Esophagus muscularis mucosa (tissue), 4 donors: Measurements from ENCODE around the gene PRKCE. TPM values are rescaled to one million over a fixed set of nuclear protein-coding genes. Genes with fewer than 3 reads are reported as not detected.

Experiments
- DNase-seq: peaks from one replicate; pipeline ENCODE4 v3.0.0-alpha.2; 2017; ENCODE audit errors: extremely low spot score
- H3K27ac ChIP-seq, 4 donors: fragments of 200-600 bp; sonication (generic); replicated peaks in 1 of 4; 1 replicate in 3 of 4; 2 replicates in 1 of 4; pipeline ENCODE4 v1.5.1; 2016 to 2019; ENCODE audit warnings: mild to moderate bottlenecking in 1 of 4
- H3K27me3 ChIP-seq, 4 donors: fragments of 200-600 bp; sonication (generic); one replicate each; pipeline versions ENCODE4 v1.5.1 to v1.6.0; 2016 to 2019
- H3K36me3 ChIP-seq, 4 donors: fragments of 200-600 bp; sonication (generic); one replicate each; pipeline ENCODE4 v1.5.1; 2016 to 2019
- H3K4me1 ChIP-seq, 4 donors: fragments of 200-600 bp; sonication (generic); one replicate each; pipeline ENCODE4 v1.5.1; 2016 to 2019
- H3K4me3 ChIP-seq, 4 donors: fragments of 200-600 bp; sonication (generic); 1 replicate in 2 of 4; 2 replicates in 2 of 4; pipeline ENCODE4 v1.5.1; 2016 to 2019; ENCODE audit warnings: mild to moderate bottlenecking in 4 of 4, moderate library complexity in 1 of 4
- H3K9me3 ChIP-seq, 4 donors: fragments of 200-600 bp; sonication (generic); 1 replicate in 3 of 4; 2 replicates in 1 of 4; pipeline ENCODE4 v1.5.1; 2016 to 2019
- CTCF ChIP-seq, 3 experiments: fragments of 200-600 bp in 2 of 3; fragments of 450-650 bp in 1 of 3; sonication (generic) in 2 of 3; IDR thresholded peaks; one replicate each; pipeline ENCODE4 v1.5.1; 2017 to 2019; ENCODE audit warnings: antibody characterized with exemption in 3 of 3, mild to moderate bottlenecking in 2 of 3, moderate library complexity in 1 of 3
- EP300 ChIP-seq: sonication (generic); formaldehyde crosslinking; IDR thresholded peaks from one replicate; pipeline ENCODE4 v1.6.1; 2017; ENCODE audit warnings: antibody characterized with exemption
- POLR2A ChIP-seq: fragments of 450-650 bp; IDR thresholded peaks from one replicate; pipeline ENCODE4 v1.6.1; 2017; ENCODE audit warnings: antibody characterized with exemption, moderate library complexity, mild to moderate bottlenecking, low read depth
- POLR2AphosphoS5 ChIP-seq, 2 donors: sonication (generic); formaldehyde crosslinking; IDR thresholded peaks; one replicate each; pipeline ENCODE4 v1.6.1; 2017; ENCODE audit warnings: antibody characterized with exemption in 2 of 2
- WGBS: methylation state at CpG from one replicate; pipeline ENCODE4 v1.1.5; 2018; 5-methylcytosine and 5-hydroxymethylcytosine counted together
- intact Hi-C: fragments of 100-400 bp; cut with DNase I; formaldehyde crosslinking; loops from one replicate; pipeline ENCODE4 v1.15.1; 2023
- total RNA-seq, 4 donors: library from RNA; depleted of rRNA; stranded (reverse); fragments of >200 nt; gene quantifications; one replicate each; pipeline versions ENCODE4 v1.1.0 to v1.2.1, GENCODE V29; 2016

The PRKCE gene
- total RNA-seq, 4 donors from 2014 or later = 11.6 to 21.1 (median 13.0) TPM

GRCh38 chr2:45675263-45675812 lies 23.9 kb downstream of the PRKCE start:
- WGBS = 49% methylated on average over 4 of the region's 5 CpGs
- H3K9me3 ChIP-seq = no peaks in the 10 kb centered on the region
- TF ChIP-seq EP300 (no peak), POLR2AphosphoS5 (IDR thresholded peaks at IDR 0.05) (no peak), POLR2A (no peak), CTCF (IDR thresholded peaks at IDR 0.05) (no peak)
- no peaks in the 10 kb centered on the region for H3K27me3 ChIP-seq
- H3K36me3 ChIP-seq = no peaks in the 10 kb centered on the region
- H3K27ac ChIP-seq = peak overlapping the region in 2 of 4 donors; percentile 35 to 43
- intact Hi-C loops = no loop called here
- H3K4me3 ChIP-seq = no peak overlapping the region
- no peak for DNase-seq
- peaks cover 21 to 38% (median 31%) of the 10 kb centered on the region in 4 donors for H3K4me1 ChIP-seq

GRCh38 chr2:45676088-45676487 lies 24.6 kb downstream of the PRKCE start:
- peak overlapping the region in 2 of 4 donors; percentile 35 to 43 for H3K27ac ChIP-seq
- DNase-seq = no peak
- 94% methylated on average over 5 of the region's 5 CpGs for whole genome bisulfite sequencing
- H3K27me3 ChIP-seq = no peaks in the 10 kb centered on the region
- no peaks in the 10 kb centered on the region for H3K9me3 ChIP-seq
- intact Hi-C loops = no loop called here
- H3K36me3 ChIP-seq = no peaks in the 10 kb centered on the region
- peaks cover 21 to 34% (median 29%) of the 10 kb centered on the region in 4 donors for H3K4me1 ChIP-seq
- TF ChIP-seq EP300 (no peak), CTCF (IDR thresholded peaks at IDR 0.05) (no peak), POLR2AphosphoS5 (IDR thresholded peaks at IDR 0.05) (no peak), POLR2A (no peak)
- H3K4me3 ChIP-seq = no peak overlapping the region

- WGBS = 84% methylated on average over 4 of the region's 4 CpGs
- TF ChIP-seq POLR2AphosphoS5 (IDR thresholded peaks at IDR 0.05) (no peak), EP300 (no peak), POLR2A (no peak)
- H3K9me3 ChIP-seq = no peaks in the 10 kb centered on the region
- no peak overlapping the region for H3K4me3 ChIP-seq
- peaks cover 31 to 48% (median 43%) of the 10 kb centered on the region in 4 donors for H3K4me1 ChIP-seq
- no peak for DNase-seq
- intact Hi-C loops = no loop called here
- H3K36me3 ChIP-seq = no peaks in the 10 kb centered on the region
- no peaks in the 10 kb centered on the region for H3K27me3 ChIP-seq
- H3K27ac ChIP-seq = no peak overlapping the region
Measured at GRCh38 chr2:45678791-45679348, 27.4 kb downstream of the PRKCE start.

GRCh38 chr2:45680351-45680967 lies 29.0 kb downstream of the PRKCE start:
- Histone ChIP-seq H3K36me3 (no peaks in the 10 kb centered on the region), H3K4me3 (no peak overlapping the region), H3K9me3 (no peaks in the 10 kb centered on the region), H3K27ac (no peak overlapping the region), H3K27me3 (no peaks in the 10 kb centered on the region), H3K4me1 (peaks cover 16 to 44% (median 33%) of the 10 kb centered on the region in 4 donors)
- 76% methylated on average over 6 of the region's 6 CpGs for whole genome bisulfite sequencing
- intact Hi-C loops = no loop called here
- TF ChIP-seq POLR2A (no peak), CTCF (IDR thresholded peaks at IDR 0.05) (no peak), POLR2AphosphoS5 (IDR thresholded peaks at IDR 0.05) (no peak)
- DNase-seq = no peak

- Histone ChIP-seq H3K27me3 (no peaks in the 10 kb centered on the region), H3K4me1 (peaks cover 10 to 36% (median 27%) of the 10 kb centered on the region in 4 donors), H3K4me3 (no peak overlapping the region), H3K27ac (no peak overlapping the region), H3K36me3 (no peaks in the 10 kb centered on the region), H3K9me3 (no peaks in the 10 kb centered on the region)
- no peak for TF ChIP-seq POLR2A
- TF ChIP-seq POLR2AphosphoS5 (IDR thresholded peaks at IDR 0.05) = peak in 1 of 2 donors; percentile 19
- intact Hi-C loops = no loop called here
- DNase-seq = no peak
- WGBS = 78% methylated on average over 3 of the region's 3 CpGs
Measured at GRCh38 chr2:45681675-45682074, 30.2 kb downstream of the PRKCE start.
